ENCODE results near the gene ST3GAL2. TPM values are rescaled to one million over a fixed set of nuclear protein-coding genes. Genes with fewer than 3 reads are reported as not detected.

ST3GAL2 gene
- total RNA-seq, 1 experiment from 2014 or later: 45.9 TPM

- no peak overlapping the region for H4K91ac ChIP-seq (ENCODE audit: insufficient read length, low read depth, low read length)
- H3K14ac ChIP-seq (ENCODE audit: insufficient read depth, low read length): no peak overlapping the region
- no peaks in the 10 kb centered on the region for H3K27me3 ChIP-seq (ENCODE audit: insufficient read depth, low read length)
- H3T11ph ChIP-seq (ENCODE audit: low read length): no peak overlapping the region
- H2AK5ac ChIP-seq (ENCODE audit: insufficient read length, low read length): no peak overlapping the region
- TF ChIP-seq, protein P1, sequence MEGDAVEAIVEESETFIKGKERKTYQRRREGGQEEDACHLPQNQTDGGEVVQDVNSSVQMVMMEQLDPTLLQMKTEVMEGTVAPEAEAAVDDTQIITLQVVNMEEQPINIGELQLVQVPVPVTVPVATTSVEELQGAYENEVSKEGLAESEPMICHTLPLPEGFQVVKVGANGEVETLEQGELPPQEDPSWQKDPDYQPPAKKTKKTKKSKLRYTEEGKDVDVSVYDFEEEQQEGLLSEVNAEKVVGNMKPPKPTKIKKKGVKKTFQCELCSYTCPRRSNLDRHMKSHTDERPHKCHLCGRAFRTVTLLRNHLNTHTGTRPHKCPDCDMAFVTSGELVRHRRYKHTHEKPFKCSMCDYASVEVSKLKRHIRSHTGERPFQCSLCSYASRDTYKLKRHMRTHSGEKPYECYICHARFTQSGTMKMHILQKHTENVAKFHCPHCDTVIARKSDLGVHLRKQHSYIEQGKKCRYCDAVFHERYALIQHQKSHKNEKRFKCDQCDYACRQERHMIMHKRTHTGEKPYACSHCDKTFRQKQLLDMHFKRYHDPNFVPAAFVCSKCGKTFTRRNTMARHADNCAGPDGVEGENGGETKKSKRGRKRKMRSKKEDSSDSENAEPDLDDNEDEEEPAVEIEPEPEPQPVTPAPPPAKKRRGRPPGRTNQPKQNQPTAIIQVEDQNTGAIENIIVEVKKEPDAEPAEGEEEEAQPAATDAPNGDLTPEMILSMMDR (conservative IDR thresholded peaks at IDR 0.05): no peak
- no peak overlapping the region for H3K56ac ChIP-seq (ENCODE audit: insufficient read length, low read depth, low read length)
- peaks cover 17% of the 10 kb centered on the region; the same call in 1 of the 2 replicates for H3K79me2 ChIP-seq (ENCODE audit: insufficient read depth, low read length)
- no peak overlapping the region for H2BK12ac ChIP-seq (ENCODE audit: insufficient read length, low read depth, low read length)
- Mint-ChIP-seq H3K27ac (peak overlapping the region; percentile 92 to 95 (median 94); a peak in 5 of 7 replicates), H3K9me3 (no peaks in the 10 kb centered on the region; a peak in 1 of 5 replicates), H3K27me3 (ENCODE audit: low read depth) (no peaks in the 10 kb centered on the region), H3K4me3 (peak overlapping the region in 1 of 2 experiments; percentile 35; a peak in 1 of 5 replicates), H3K36me3 (ENCODE audit: insufficient read depth in 1 of 3, low read depth in 3 of 3) (peaks cover 7 to 18% (median 11%) of the 10 kb centered on the region in 3 experiments; a peak in 5 of 7 replicates), H3K4me1 (peaks cover 70 to 73% of the 10 kb centered on the region in 2 experiments)
- DNase-seq: no peak
- no peak overlapping the region for H4K5ac ChIP-seq (ENCODE audit: insufficient read length, low read depth, low read length)
- H3K18ac ChIP-seq (ENCODE audit: insufficient read length, low read depth, low read length): no peak overlapping the region
- H2BK20ac ChIP-seq (ENCODE audit: low read depth, low read length, poor library complexity, severe bottlenecking): no peak overlapping the region
- no peaks in the 10 kb centered on the region for H3K79me1 ChIP-seq (ENCODE audit: insufficient read depth, low read depth, low read length, poor library complexity, severe bottlenecking)
- no peaks in the 10 kb centered on the region for H4K20me1 ChIP-seq (ENCODE audit: control insufficient read depth, insufficient read depth, insufficient read length)
- no peak overlapping the region for H4K8ac ChIP-seq (replicated peaks; ENCODE audit: insufficient read length, low read depth, low read length)
- no peak overlapping the region for H2BK5ac ChIP-seq (ENCODE audit: insufficient read length, low read length)
- peaks cover 26% of the 10 kb centered on the region for H3K4me1 ChIP-seq (ENCODE audit: insufficient read depth, low read length)
- H3K9me3 ChIP-seq (ENCODE audit: control insufficient read depth, low read depth, low read length): no peaks in the 10 kb centered on the region
- H2BK120ac ChIP-seq (ENCODE audit: low read depth, low read length, poor library complexity, severe bottlenecking): no peak overlapping the region
- no peak overlapping the region for H3K4ac ChIP-seq (ENCODE audit: low read depth, low read length)
- H3K23ac ChIP-seq (ENCODE audit: insufficient read length, low read depth, low read length): no peak overlapping the region
- no peak overlapping the region for H3K27ac ChIP-seq (ENCODE audit: insufficient read length, low read depth, low read length)
- no CpG with 5 or more reads among the region's 3 CpGs for WGBS (ENCODE audit: extremely low coverage, insufficient read length, low lambda C conversion rate)
- H2AFZ ChIP-seq (ENCODE audit: low read length): no peak overlapping the region
- no peak overlapping the region for H3K9ac ChIP-seq (ENCODE audit: extremely low read depth, insufficient read length, low read length)
- H2BK15ac ChIP-seq (ENCODE audit: low read depth, low read length): no peak overlapping the region
- H3K23me2 ChIP-seq (ENCODE audit: insufficient read length, low read depth, low read length, poor library complexity, severe bottlenecking): peaks cover 8% of the 10 kb centered on the region
- no peak overlapping the region for H3K4me2 ChIP-seq (ENCODE audit: insufficient read depth, insufficient read length, low read length)
These were observed 6.6 kb downstream of the ST3GAL2 start for GRCh38 chr16:70432356-70432722.
